ENCODE data around the gene ATP1B1.
"Not testable (repeated sequence)": the region's sequence is repeated elsewhere in the genome, so short reads cannot be mapped to it uniquely, and the experiment has no call there.

Gene ATP1B1

GRCh38 chr1:169142129-169142528 lies 35.6 kb downstream of the ATP1B1 start:
- DNase-seq (ENCODE audit: low read depth) = no peak

GRCh38 chr1:169143346-169143745 lies 36.9 kb downstream of the ATP1B1 start:
- DNase-seq (ENCODE audit: low read depth) = no peak

GRCh38 chr1:169143984-169144383 lies 37.5 kb downstream of the ATP1B1 start:
- DNase-seq (ENCODE audit: low read depth) = no peak

GRCh38 chr1:169144941-169145626 lies 38.6 kb downstream of the ATP1B1 start:
- no peak for DNase-seq (ENCODE audit: low read depth)

- DNase-seq (ENCODE audit: low read depth) = no peak
These were observed 40.2 kb downstream of the ATP1B1 start for GRCh38 chr1:169146576-169147214.

- DNase-seq (ENCODE audit: low read depth) = no peak
These were observed 42.2 kb downstream of the ATP1B1 start for GRCh38 chr1:169148472-169149252.

- no peak for DNase-seq (ENCODE audit: low read depth)
These were observed 43.2 kb downstream of the ATP1B1 start for GRCh38 chr1:169149555-169150286.

GRCh38 chr1:169150641-169151337 lies 44.3 kb downstream of the ATP1B1 start:
- no peak for DNase-seq (ENCODE audit: low read depth)

- no peak for DNase-seq (ENCODE audit: low read depth)
These were observed 44.9 kb downstream of the ATP1B1 start for GRCh38 chr1:169151338-169151837.

GRCh38 chr1:169155675-169156074 lies 49.2 kb downstream of the ATP1B1 start:
- no peak for DNase-seq (ENCODE audit: low read depth)

- DNase-seq (ENCODE audit: low read depth) = no peak
These were observed 50.1 kb downstream of the ATP1B1 start for GRCh38 chr1:169156580-169156979.

GRCh38 chr1:169160845-169161495 lies 54.5 kb downstream of the ATP1B1 start:
- no peak for DNase-seq (ENCODE audit: low read depth)

- DNase-seq (ENCODE audit: low read depth) = no peak
These were observed 55.2 kb downstream of the ATP1B1 start for GRCh38 chr1:169161496-169162194.

- no peak for DNase-seq (ENCODE audit: low read depth)
These were observed 56.6 kb downstream of the ATP1B1 start for GRCh38 chr1:169163059-169163458.

- DNase-seq (ENCODE audit: low read depth) = no peak
These were observed 69.0 kb downstream of the ATP1B1 start for GRCh38 chr1:169175461-169175860.

- not testable (repeated sequence) for DNase-seq (ENCODE audit: low read depth)
These were observed 72.9 kb downstream of the ATP1B1 start for GRCh38 chr1:169179431-169179830.

GRCh38 chr1:169180174-169180573 lies 73.7 kb downstream of the ATP1B1 start:
- DNase-seq (ENCODE audit: low read depth) = no peak

Data from GM04503 (cell line).